Mesothelial cell of epicardium (in vitro differentiated cells): ENCODE measurements around the gene PALS2. TPM values are rescaled to one million over a fixed set of nuclear protein-coding genes. Genes with fewer than 3 reads are reported as not detected.

Source experiments
- DNase-seq, 2 experiments: peaks; one replicate each; pipeline ENCODE4 v3.0.0; 2021; ENCODE audit warnings: low spot score in 2 of 2; ENCODE audit not compliant: unreplicated experiment in 2 of 2
- H3K27ac Mint-ChIP-seq: 2 replicates; pipeline ENCODE4 v1.8.0; 2021; ENCODE audit warnings: mixed read lengths
- H3K27me3 Mint-ChIP-seq: 2 replicates; pipeline ENCODE4 v1.8.0; 2021; ENCODE audit warnings: low read depth, mixed read lengths
- H3K36me3 Mint-ChIP-seq: 2 replicates; pipeline ENCODE4 v1.8.0; 2021; ENCODE audit warnings: mixed read lengths
- H3K4me1 Mint-ChIP-seq: 2 replicates; pipeline ENCODE4 v1.8.0; 2021; ENCODE audit warnings: mixed read lengths
- H3K4me3 Mint-ChIP-seq: 2 replicates; pipeline ENCODE4 v1.8.0; 2021; ENCODE audit warnings: mild to moderate bottlenecking, moderate library complexity, mixed read lengths
- H3K9me3 Mint-ChIP-seq: 2 replicates; pipeline ENCODE4 v1.8.0; 2021; ENCODE audit warnings: mixed read lengths
- CTCF ChIP-seq: fragments of 200-600 bp; sonication (generic); IDR thresholded peaks from one replicate; pipeline ENCODE4 v1.5.0; 2021; ENCODE audit warnings: antibody characterized with exemption; ENCODE audit not compliant: unreplicated experiment
- total RNA-seq: library from RNA; stranded (reverse); gene quantifications from 3 replicates; pipeline ENCODE4 v1.2.1, GENCODE V29; 2021

Gene PALS2, protein sequence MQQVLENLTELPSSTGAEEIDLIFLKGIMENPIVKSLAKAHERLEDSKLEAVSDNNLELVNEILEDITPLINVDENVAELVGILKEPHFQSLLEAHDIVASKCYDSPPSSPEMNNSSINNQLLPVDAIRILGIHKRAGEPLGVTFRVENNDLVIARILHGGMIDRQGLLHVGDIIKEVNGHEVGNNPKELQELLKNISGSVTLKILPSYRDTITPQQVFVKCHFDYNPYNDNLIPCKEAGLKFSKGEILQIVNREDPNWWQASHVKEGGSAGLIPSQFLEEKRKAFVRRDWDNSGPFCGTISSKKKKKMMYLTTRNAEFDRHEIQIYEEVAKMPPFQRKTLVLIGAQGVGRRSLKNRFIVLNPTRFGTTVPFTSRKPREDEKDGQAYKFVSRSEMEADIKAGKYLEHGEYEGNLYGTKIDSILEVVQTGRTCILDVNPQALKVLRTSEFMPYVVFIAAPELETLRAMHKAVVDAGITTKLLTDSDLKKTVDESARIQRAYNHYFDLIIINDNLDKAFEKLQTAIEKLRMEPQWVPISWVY
- 23.8 to 31.7 TPM (median 24.8 TPM) in 3 replicates for total RNA-seq

DNA sequence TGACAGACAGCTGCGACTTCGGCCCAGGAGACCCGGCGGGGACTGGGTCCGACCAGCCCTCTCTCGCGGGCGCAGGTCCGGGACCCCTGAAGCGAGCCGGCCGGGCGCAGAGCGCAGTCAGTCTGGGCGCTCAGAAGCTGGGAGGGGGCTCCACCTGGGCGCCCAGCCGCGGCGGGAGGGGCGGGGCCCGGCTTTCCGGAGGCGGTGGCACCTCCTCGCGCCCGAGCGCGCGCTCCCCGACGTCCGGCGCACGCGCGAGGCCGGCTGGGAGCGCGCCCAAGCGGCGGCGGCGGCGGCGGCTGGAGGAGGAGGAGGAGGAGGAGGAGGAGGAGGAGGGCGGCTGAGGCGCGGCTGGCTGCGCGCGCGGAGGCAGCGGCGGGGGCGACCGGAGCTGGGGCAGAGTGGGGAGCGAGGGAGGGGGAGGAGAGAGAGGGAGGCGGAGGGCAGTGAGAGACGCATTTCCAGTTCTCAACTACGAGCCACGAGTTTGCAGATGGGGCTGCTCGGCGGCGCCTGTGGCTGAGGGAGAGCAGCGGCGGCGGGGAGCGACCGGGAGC is at the start of gene PALS2:
PALS2 (plus strand) TSS at position 456 of the 557 bp plus-strand sequence. CDS start 50,216 bp downstream, outside the sequence.
- Mint-ChIP-seq H3K27me3 (peaks cover 44% of the 10 kb centered on the region), H3K36me3 (no peaks in the 10 kb centered on the region), H3K9me3 (no peaks in the 10 kb centered on the region), H3K27ac (peak within 1 kb of the TSS; percentile 77), H3K4me1 (peaks cover 23% of the 10 kb centered on the region), H3K4me3 (peak within 1 kb of the TSS; percentile 88)
- DNase-seq: peak; percentile 61 to 79
- TF ChIP-seq CTCF: no peak

GRCh38 chr7:24531255-24531654 is 42.0 kb upstream of the PALS2 start:
- Mint-ChIP-seq H3K36me3 (no peaks in the 10 kb centered on the region), H3K27me3 (peaks cover 16% of the 10 kb centered on the region), H3K4me3 (no peak overlapping the region), H3K4me1 (no peaks in the 10 kb centered on the region), H3K9me3 (no peaks in the 10 kb centered on the region), H3K27ac (no peak overlapping the region)
- no peak for TF ChIP-seq CTCF
- DNase-seq: no peak

DNA sequence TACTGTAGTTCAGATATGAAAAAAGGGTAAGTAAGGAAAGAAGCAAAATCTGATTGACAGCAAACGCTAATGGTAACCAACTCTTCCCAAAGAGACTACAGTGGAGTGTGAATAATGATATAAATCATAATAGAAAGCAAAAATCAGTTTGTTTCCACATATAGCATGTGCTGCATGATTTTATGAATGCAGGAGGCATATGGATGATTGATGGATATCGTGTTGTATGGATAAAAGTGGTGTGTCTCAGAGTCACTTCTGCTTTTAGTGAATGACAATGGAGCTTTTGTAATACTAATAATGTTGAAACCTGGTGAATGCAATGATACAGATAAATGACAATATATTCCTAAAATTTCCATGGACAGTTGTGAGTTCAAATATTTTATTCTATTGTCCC is 36.6 kb upstream of the PALS2 start:
- no peaks in the 10 kb centered on the region for H3K9me3 Mint-ChIP-seq
- no peak for TF ChIP-seq CTCF
- no peak for DNase-seq
- H3K27ac Mint-ChIP-seq: no peak overlapping the region
- H3K36me3 Mint-ChIP-seq: no peaks in the 10 kb centered on the region
- H3K27me3 Mint-ChIP-seq: peaks cover 12% of the 10 kb centered on the region
- no peaks in the 10 kb centered on the region for H3K4me1 Mint-ChIP-seq
- no peak overlapping the region for H3K4me3 Mint-ChIP-seq

GRCh38 chr7:24540956-24541355 is 32.3 kb upstream of the PALS2 start:
- Mint-ChIP-seq H3K36me3 (no peaks in the 10 kb centered on the region), H3K4me3 (no peak overlapping the region), H3K27ac (no peak overlapping the region), H3K4me1 (no peaks in the 10 kb centered on the region), H3K27me3 (no peaks in the 10 kb centered on the region), H3K9me3 (no peaks in the 10 kb centered on the region)
- no peak for DNase-seq
- TF ChIP-seq CTCF: no peak

DNA sequence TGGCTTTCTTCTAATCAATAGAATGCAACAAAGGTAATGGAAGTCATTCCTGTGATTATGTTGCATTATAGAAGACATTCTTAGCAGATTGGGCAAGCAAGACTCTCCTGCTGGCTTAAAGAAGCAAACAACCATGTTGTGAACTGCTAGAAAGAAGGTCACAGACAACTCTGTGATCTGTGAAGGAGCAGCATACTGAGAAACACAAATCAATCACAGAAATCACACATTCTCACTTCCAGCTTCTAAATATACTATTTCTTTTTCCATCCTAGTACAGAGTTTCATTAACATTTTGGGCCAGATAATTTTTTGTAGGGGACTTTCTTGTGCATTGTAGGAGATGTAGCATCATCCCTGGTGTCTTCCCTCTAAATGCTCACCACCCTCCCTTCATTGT is 28.0 kb upstream of the PALS2 start:
- no peaks in the 10 kb centered on the region for H3K36me3 Mint-ChIP-seq

More for the DNA sequence above, 28.0 kb upstream of the PALS2 start:
- no peaks in the 10 kb centered on the region for H3K9me3 Mint-ChIP-seq
- no peak overlapping the region for H3K4me3 Mint-ChIP-seq
- H3K27ac Mint-ChIP-seq: no peak overlapping the region
- no peak for DNase-seq
- H3K4me1 Mint-ChIP-seq: no peaks in the 10 kb centered on the region
- TF ChIP-seq CTCF: no peak
- H3K27me3 Mint-ChIP-seq: no peaks in the 10 kb centered on the region
